Measurements from ENCODE around the gene HDAC6.

DNA sequence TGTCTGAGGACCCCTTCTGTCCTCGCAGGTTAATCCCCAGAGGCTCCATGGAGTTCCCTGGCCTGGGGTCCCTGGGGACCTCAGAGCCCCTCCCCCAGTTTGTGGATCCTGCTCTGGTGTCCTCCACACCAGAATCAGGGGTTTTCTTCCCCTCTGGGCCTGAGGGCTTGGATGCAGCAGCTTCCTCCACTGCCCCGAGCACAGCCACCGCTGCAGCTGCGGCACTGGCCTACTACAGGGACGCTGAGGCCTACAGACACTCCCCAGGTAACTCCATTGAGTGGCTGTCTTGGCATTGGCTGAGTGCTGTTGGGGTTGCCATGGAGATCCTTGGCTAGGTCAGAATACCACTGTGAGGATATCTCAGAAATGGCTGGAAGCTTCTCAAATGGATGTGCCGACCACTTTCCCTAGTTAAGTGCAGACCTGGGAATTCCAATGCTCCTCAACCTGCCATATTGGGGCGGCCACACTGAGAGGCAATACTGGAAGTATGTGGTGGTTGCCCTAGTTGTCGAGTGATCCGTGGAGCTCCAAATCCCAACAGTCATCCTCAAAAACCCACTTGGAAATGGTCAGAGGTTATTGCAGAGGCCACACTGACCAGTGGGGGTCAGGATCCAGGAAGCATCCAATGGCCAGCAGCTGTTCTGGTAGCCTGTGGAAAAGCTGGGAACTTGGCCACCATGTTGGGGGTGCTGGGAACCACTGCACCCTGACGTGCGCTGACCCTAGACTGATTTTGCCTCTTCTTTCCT, 10.6 kb upstream of the HDAC6 start:
- TF ChIP-seq EZH2phosphoT487 (IDR thresholded peaks at IDR 0.05; ENCODE audit: borderline replicate concordance, low read depth, low read length): no peak
- TF ChIP-seq, protein P1, sequence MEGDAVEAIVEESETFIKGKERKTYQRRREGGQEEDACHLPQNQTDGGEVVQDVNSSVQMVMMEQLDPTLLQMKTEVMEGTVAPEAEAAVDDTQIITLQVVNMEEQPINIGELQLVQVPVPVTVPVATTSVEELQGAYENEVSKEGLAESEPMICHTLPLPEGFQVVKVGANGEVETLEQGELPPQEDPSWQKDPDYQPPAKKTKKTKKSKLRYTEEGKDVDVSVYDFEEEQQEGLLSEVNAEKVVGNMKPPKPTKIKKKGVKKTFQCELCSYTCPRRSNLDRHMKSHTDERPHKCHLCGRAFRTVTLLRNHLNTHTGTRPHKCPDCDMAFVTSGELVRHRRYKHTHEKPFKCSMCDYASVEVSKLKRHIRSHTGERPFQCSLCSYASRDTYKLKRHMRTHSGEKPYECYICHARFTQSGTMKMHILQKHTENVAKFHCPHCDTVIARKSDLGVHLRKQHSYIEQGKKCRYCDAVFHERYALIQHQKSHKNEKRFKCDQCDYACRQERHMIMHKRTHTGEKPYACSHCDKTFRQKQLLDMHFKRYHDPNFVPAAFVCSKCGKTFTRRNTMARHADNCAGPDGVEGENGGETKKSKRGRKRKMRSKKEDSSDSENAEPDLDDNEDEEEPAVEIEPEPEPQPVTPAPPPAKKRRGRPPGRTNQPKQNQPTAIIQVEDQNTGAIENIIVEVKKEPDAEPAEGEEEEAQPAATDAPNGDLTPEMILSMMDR (conservative IDR thresholded peaks at IDR 0.05; ENCODE audit: low read length): no peak

All from OCI-LY7 (cell line).